ENCODE data around the gene ARHGEF38. TPM values are rescaled to one million over a fixed set of nuclear protein-coding genes. Genes with fewer than 3 reads are reported as not detected.

Gene ARHGEF38
- total RNA-seq, 1 donor from 2014 or later = 0.42 TPM

DNA sequence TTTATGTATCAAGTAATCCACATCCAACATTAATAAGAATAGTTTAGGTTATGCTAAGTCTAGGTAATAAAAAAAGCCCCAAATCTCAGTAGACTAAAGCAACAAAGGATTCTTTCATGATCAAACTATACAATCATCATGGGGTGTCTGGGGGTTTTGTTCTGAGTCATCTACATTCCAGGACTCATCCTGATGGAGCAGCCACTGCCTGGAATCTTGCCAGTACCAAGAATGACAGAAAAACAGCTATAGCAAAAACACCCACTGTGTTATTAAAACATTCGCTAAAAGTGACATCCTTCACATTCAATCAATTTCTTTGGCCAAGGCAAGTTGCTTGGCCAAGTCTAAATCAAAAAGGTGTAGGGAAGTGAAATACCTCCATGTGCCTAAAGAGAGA lies 3.9 kb upstream of the ARHGEF38 start:
- no peaks in the 10 kb centered on the region for H3K36me3 ChIP-seq (ENCODE audit: control insufficient read depth, insufficient read depth, low read length)
- no peak for TF ChIP-seq CTCF (IDR thresholded peaks at IDR 0.05; ENCODE audit: insufficient read depth, low read length, poor library complexity, severe bottlenecking)
- DNase-seq (ENCODE audit: low read depth) = peak; percentile 50
- H3K4me3 ChIP-seq (ENCODE audit: low read depth, low read length) = no peak overlapping the region
- H3K27me3 ChIP-seq (ENCODE audit: control insufficient read depth, insufficient read depth, low read length) = no peaks in the 10 kb centered on the region

DNA sequence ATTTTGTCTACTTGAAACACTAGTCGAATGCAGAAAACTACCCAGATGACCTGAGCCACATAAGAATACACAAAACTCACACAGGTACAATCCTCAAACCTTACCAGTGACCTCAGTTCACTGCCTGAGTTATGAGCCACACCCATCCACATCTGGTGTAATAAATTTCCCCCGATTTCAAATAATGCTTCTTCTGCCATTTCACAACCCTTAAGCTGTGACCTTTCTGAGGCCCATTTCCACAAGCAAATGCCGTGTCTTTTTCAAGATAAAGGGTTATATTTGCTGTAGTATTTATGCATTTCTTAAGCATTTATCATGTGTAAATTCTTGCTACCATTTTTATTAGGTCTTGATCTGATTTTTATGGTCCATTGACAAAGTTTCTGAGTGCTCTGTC lies 1.8 kb upstream of the ARHGEF38 start:
- Histone ChIP-seq H3K4me3 (ENCODE audit: low read depth, low read length) (no peak overlapping the region), H3K36me3 (ENCODE audit: control insufficient read depth, insufficient read depth, low read length) (no peaks in the 10 kb centered on the region)
- DNase-seq (ENCODE audit: low read depth) = no peak

GRCh38 chr4:105555409-105555808 lies 3.0 kb downstream of the ARHGEF38 start:
- Histone ChIP-seq H3K27me3 (ENCODE audit: control insufficient read depth, insufficient read depth, low read length) (no peaks in the 10 kb centered on the region), H3K4me3 (ENCODE audit: low read depth, low read length) (no peak overlapping the region)
- TF ChIP-seq CTCF (IDR thresholded peaks at IDR 0.05; ENCODE audit: insufficient read depth, low read length, poor library complexity, severe bottlenecking) = no peak

More for the DNA sequence above, 1.8 kb upstream of the ARHGEF38 start:
- TF ChIP-seq CTCF (IDR thresholded peaks at IDR 0.05; ENCODE audit: insufficient read depth, low read length, poor library complexity, severe bottlenecking) = no peak
- H3K27me3 ChIP-seq (ENCODE audit: control insufficient read depth, insufficient read depth, low read length) = no peaks in the 10 kb centered on the region

GRCh38 chr4:105556206-105556605 lies 3.8 kb downstream of the ARHGEF38 start:
- no peak for DNase-seq (ENCODE audit: low read depth)
- Histone ChIP-seq H3K4me3 (ENCODE audit: low read depth, low read length) (no peak overlapping the region), H3K27me3 (ENCODE audit: control insufficient read depth, insufficient read depth, low read length) (no peaks in the 10 kb centered on the region), H3K36me3 (ENCODE audit: control insufficient read depth, insufficient read depth, low read length) (no peaks in the 10 kb centered on the region)
- TF ChIP-seq CTCF (IDR thresholded peaks at IDR 0.05; ENCODE audit: insufficient read depth, low read length, poor library complexity, severe bottlenecking) = no peak

More at GRCh38 chr4:105555409-105555808, 3.0 kb downstream of the ARHGEF38 start:
- no peaks in the 10 kb centered on the region for H3K36me3 ChIP-seq (ENCODE audit: control insufficient read depth, insufficient read depth, low read length)
- no peak for DNase-seq (ENCODE audit: low read depth)

DNA sequence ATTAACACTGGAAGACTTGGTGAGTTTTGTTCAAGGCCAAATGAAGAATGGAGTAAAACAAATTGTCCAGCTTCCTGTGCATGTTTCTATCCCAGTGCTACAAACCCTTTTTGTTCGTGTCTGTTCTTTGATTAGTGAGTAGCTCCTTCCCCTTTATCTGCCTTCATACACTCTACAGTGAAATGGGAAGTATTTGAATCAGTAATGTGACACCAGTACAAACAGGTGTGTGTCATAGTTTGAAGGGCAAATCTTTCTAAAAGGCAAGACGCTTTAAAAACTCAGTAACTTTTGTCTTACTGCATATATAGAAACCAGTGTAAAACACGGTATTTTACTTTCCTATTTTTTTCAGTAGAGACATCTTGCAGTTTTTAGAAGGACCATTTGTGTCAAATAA lies 5.9 kb downstream of the ARHGEF38 start:
- DNase-seq (ENCODE audit: low read depth) = no peak
- no peak for TF ChIP-seq CTCF (IDR thresholded peaks at IDR 0.05; ENCODE audit: insufficient read depth, low read length, poor library complexity, severe bottlenecking)
- Histone ChIP-seq H3K4me3 (ENCODE audit: low read depth, low read length) (no peak overlapping the region), H3K27me3 (ENCODE audit: control insufficient read depth, insufficient read depth, low read length) (no peaks in the 10 kb centered on the region), H3K36me3 (ENCODE audit: control insufficient read depth, insufficient read depth, low read length) (no peaks in the 10 kb centered on the region)

DNA sequence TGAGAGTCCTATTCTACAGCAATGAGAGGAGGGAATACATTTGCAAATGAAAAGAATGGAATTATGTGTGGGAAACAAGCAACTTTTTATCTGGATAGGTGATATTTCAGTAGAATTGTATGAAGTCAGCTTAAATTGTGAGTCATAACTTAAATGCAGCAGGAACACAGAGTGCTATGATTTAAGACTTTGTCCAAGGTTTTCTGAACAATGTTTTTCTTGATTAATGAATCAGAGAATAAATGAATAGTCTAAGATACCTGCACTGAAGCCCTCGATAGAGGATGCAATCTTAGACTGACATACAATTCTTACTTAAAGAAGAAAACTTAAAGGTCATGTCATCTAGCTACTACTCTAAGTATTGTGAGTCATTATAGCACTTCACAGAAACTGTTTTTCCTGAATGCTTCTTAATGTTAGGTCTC lies 8.0 kb downstream of the ARHGEF38 start:
- Histone ChIP-seq H3K27me3 (ENCODE audit: control insufficient read depth, insufficient read depth, low read length) (no peaks in the 10 kb centered on the region), H3K4me3 (ENCODE audit: low read depth, low read length) (no peak overlapping the region), H3K36me3 (ENCODE audit: control insufficient read depth, insufficient read depth, low read length) (no peaks in the 10 kb centered on the region)
- no peak for TF ChIP-seq CTCF (IDR thresholded peaks at IDR 0.05; ENCODE audit: insufficient read depth, low read length, poor library complexity, severe bottlenecking)
- DNase-seq (ENCODE audit: low read depth) = no peak

All from kidney epithelial cell (primary cell).